OCI-LY1 (cell line): Measurements from ENCODE around the gene PRRG1.
"Not testable (repeated sequence)": the region's sequence is repeated elsewhere in the genome, so short reads cannot be mapped to it uniquely, and the experiment has no call there.

Experiments used
- H2AFZ ChIP-seq: fragments of 200-600 bp; sonication (generic), shearing (Covaris generic); 2 replicates; pipeline ENCODE4 v1.6.0; 2014; ENCODE audit warnings: antibody characterized with exemption, mild to moderate bottlenecking, low read length
- H3F3A ChIP-seq: fragments of 200-600 bp; sonication (generic), shearing (Covaris generic); 2 replicates; pipeline ENCODE4 v1.6.0; 2014; ENCODE audit warnings: mild to moderate bottlenecking, antibody characterized with exemption, low read length, moderate library complexity; ENCODE audit not compliant: insufficient read depth
- H3K27ac ChIP-seq: fragments of 200-600 bp; sonication (generic); 2 replicates; pipeline ENCODE4 v1.5.1; 2014; ENCODE audit warnings: low read length, mixed run types, mild to moderate bottlenecking, low read depth; ENCODE audit not compliant: poor library complexity, severe bottlenecking
- H3K27me3 ChIP-seq: fragments of 200-600 bp; sonication (generic); 2 replicates; pipeline ENCODE4 v1.6.0; 2014; ENCODE audit warnings: antibody characterized with exemption, mild to moderate bottlenecking, low read length, moderate library complexity; ENCODE audit not compliant: insufficient read depth
- H3K36me3 ChIP-seq: fragments of 200-600 bp; sonication (generic); 2 replicates; pipeline ENCODE4 v1.6.1; 2014; ENCODE audit warnings: mild to moderate bottlenecking, antibody characterized with exemption, low read length, moderate library complexity, mixed read lengths; ENCODE audit not compliant: insufficient read depth
- H3K4me1 ChIP-seq: fragments of 200-600 bp; sonication (generic); 2 replicates; pipeline ENCODE4 v1.5.1; 2014; ENCODE audit warnings: mild to moderate bottlenecking, low read length, moderate library complexity; ENCODE audit not compliant: insufficient read depth, severe bottlenecking
- H3K4me2 ChIP-seq: fragments of 200-600 bp; sonication (generic), shearing (Covaris generic); 2 replicates; pipeline ENCODE4 v1.6.1; 2014; ENCODE audit warnings: low read length
- H3K4me3 ChIP-seq: fragments of 200-600 bp; sonication (generic); 2 replicates; pipeline ENCODE4 v1.5.1; 2014; ENCODE audit warnings: low read length, low read depth, mild to moderate bottlenecking, mixed read lengths; ENCODE audit not compliant: poor library complexity, severe bottlenecking
- H3K79me2 ChIP-seq: fragments of 200-600 bp; shearing (Covaris generic); 2 replicates; pipeline ENCODE4 v1.6.1; 2016; ENCODE audit warnings: mixed run types, low read length, mixed read lengths; ENCODE audit not compliant: insufficient read depth
- H3K9ac ChIP-seq: fragments of 200-600 bp; sonication (generic), shearing (Covaris generic); 2 replicates; pipeline ENCODE4 v1.6.1; 2014; ENCODE audit warnings: mild to moderate bottlenecking, low read length, mixed read lengths
- H3K9me2 ChIP-seq: fragments of 200-600 bp; sonication (generic), shearing (Covaris generic); 2 replicates; pipeline ENCODE4 v1.6.1; 2014; ENCODE audit warnings: low read depth, mild to moderate bottlenecking, low read length, mixed read lengths
- H3K9me3 ChIP-seq: fragments of 200-600 bp; shearing (Covaris generic); 2 replicates; pipeline ENCODE4 v1.6.1; 2014; ENCODE audit warnings: low read length, mixed read lengths
- H4K20me1 ChIP-seq: fragments of 200-600 bp; sonication (generic), shearing (Covaris generic); 2 replicates; pipeline ENCODE4 v1.6.0; 2016; ENCODE audit warnings: mild to moderate bottlenecking, low read length; ENCODE audit not compliant: insufficient read depth
- EZH2 ChIP-seq: fragments of 200-600 bp; sonication (generic), shearing (Covaris generic); IDR thresholded peaks from 2 replicates; pipeline ENCODE4 v1.8.0; 2017; ENCODE audit warnings: borderline replicate concordance, mixed run types, mild to moderate bottlenecking, antibody characterized with exemption, low read length, moderate library complexity, mixed read lengths
- TF ChIP-seq, protein P1 (sequence below): fragments of 200-600 bp; sonication (generic), shearing (Covaris generic); IDR thresholded peaks from 2 replicates; pipeline ENCODE4 v1.5.1; 2017; ENCODE audit warnings: mild to moderate bottlenecking, antibody characterized with exemption, low read length, moderate library complexity, mixed read lengths

PRRG1 gene

DNA sequence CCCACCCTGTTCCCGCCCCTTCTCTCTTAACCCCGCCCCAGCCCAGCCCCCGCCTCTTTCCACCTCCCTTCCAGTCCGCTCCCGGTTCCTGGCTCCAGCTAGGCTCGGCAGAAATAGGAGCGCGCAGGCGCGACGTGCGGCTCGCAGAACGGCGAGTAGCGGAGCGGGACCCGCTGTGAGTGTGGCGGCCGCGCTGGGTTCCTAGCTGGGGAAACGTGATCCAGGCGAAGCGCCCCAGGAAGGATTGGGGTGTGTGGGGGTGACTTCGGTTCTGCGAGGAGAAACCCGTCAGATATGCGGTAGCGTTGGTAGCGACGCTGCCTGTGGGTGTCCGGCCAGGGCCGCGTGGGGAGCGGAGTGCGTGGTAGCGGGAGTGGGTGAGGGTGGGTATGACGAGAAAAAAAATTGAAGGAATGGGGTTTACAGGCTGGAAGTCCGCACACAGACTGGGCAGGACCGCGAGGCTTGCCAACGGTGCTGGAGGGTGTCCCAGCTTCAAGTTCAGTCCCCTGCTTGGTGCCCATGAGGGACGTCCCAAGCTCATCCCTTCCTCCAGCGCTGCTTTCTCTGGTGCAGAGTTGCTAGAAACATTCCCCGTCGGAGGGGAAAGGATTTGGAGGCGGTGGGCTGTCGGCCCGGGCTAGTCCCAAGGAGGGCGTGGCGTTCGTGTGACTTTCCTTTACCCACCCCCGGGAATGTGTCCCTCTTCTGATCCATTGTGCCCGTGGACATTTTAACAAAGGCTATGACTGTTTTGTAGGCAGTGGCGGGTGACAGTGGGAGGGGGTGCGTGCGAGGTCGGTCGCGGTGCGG, at the start of gene PRRG1:
Gene PRRG1, plus strand, starts transcription at position 144 of the 813 bp plus-strand sequence. CDS start 56,886 bp downstream, outside the sequence.
- no peak within 1 kb of the TSS for H2AFZ ChIP-seq
- H3K27ac ChIP-seq = no peak within 1 kb of the TSS
- H3K9me3 ChIP-seq = no peaks in the 10 kb centered on the region

GRCh38 chrX:37302569-37302968, 46.6 kb upstream of the PRRG1 start:
- H3K9me3 ChIP-seq = no peaks in the 10 kb centered on the region

More for the DNA sequence above, at the start of gene PRRG1:
- Histone ChIP-seq H3K9me2 (no peaks in the 10 kb centered on the region), H3K27me3 (no peaks in the 10 kb centered on the region), H3K4me3 (no peak within 1 kb of the TSS), H3K79me2 (no peaks in the 10 kb centered on the region), H3K4me1 (no peaks in the 10 kb centered on the region), H3K36me3 (no peaks in the 10 kb centered on the region), H3F3A (no peaks in the 10 kb centered on the region), H4K20me1 (no peaks in the 10 kb centered on the region), H3K9ac (no peak within 1 kb of the TSS), H3K4me2 (no peak within 1 kb of the TSS)
- TF ChIP-seq EZH2 = no peak
- TF ChIP-seq, protein P1, sequence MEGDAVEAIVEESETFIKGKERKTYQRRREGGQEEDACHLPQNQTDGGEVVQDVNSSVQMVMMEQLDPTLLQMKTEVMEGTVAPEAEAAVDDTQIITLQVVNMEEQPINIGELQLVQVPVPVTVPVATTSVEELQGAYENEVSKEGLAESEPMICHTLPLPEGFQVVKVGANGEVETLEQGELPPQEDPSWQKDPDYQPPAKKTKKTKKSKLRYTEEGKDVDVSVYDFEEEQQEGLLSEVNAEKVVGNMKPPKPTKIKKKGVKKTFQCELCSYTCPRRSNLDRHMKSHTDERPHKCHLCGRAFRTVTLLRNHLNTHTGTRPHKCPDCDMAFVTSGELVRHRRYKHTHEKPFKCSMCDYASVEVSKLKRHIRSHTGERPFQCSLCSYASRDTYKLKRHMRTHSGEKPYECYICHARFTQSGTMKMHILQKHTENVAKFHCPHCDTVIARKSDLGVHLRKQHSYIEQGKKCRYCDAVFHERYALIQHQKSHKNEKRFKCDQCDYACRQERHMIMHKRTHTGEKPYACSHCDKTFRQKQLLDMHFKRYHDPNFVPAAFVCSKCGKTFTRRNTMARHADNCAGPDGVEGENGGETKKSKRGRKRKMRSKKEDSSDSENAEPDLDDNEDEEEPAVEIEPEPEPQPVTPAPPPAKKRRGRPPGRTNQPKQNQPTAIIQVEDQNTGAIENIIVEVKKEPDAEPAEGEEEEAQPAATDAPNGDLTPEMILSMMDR = no peak

GRCh38 chrX:37305238-37305637, 43.9 kb upstream of the PRRG1 start:
- H3K4me1 ChIP-seq, H3K4me3 ChIP-seq, H3K27ac ChIP-seq, H3K4me2 ChIP-seq, H3F3A ChIP-seq, H3K9ac ChIP-seq, H3K36me3 ChIP-seq, H3K9me2 ChIP-seq, H2AFZ ChIP-seq, H3K9me3 ChIP-seq, H4K20me1 ChIP-seq, H3K27me3 ChIP-seq, H3K79me2 ChIP-seq: not testable (repeated sequence)

More at GRCh38 chrX:37302569-37302968, 46.6 kb upstream of the PRRG1 start:
- H3F3A ChIP-seq = no peaks in the 10 kb centered on the region
- H4K20me1 ChIP-seq = no peaks in the 10 kb centered on the region
- no peak overlapping the region for H3K27ac ChIP-seq
- no peak overlapping the region for H3K4me2 ChIP-seq
- H3K36me3 ChIP-seq = no peaks in the 10 kb centered on the region
- H3K9ac ChIP-seq = no peak overlapping the region
- no peaks in the 10 kb centered on the region for H3K79me2 ChIP-seq
- H3K27me3 ChIP-seq = no peaks in the 10 kb centered on the region
- no peak overlapping the region for H3K4me3 ChIP-seq
- H2AFZ ChIP-seq = no peak overlapping the region
- H3K4me1 ChIP-seq = no peaks in the 10 kb centered on the region
- H3K9me2 ChIP-seq = no peaks in the 10 kb centered on the region
- TF ChIP-seq, protein P1 = no peak
- no peak for TF ChIP-seq EZH2

DNA sequence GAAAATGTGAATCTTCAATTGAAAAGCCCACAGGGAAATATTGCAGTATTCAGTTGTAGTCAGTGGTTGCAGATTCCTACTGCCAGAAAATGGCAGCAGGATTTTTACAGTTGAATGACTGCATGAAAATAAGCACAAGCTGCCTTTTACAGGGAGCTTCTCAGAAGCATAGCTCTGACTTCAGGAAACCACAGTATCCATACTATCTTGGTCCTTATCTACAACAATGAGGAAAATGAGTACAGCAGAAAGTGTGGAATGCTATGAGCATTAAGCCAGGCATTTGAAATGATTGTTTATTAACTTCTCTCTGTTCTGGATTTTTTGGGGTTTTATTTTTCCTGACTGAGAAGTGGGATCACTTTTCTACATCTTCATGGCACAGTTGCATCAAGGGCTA, 34.6 kb upstream of the PRRG1 start:
- H3K4me1 ChIP-seq = no peaks in the 10 kb centered on the region
- H3K36me3 ChIP-seq = no peaks in the 10 kb centered on the region
- no peak for TF ChIP-seq EZH2
- TF ChIP-seq, protein P1 = no peak
- no peaks in the 10 kb centered on the region for H3K9me3 ChIP-seq
- no peak overlapping the region for H3K4me3 ChIP-seq
- H3K79me2 ChIP-seq = no peaks in the 10 kb centered on the region
- H4K20me1 ChIP-seq = no peaks in the 10 kb centered on the region
- no peaks in the 10 kb centered on the region for H3F3A ChIP-seq
- H3K27me3 ChIP-seq = no peaks in the 10 kb centered on the region
- no peak overlapping the region for H3K9ac ChIP-seq
- H3K27ac ChIP-seq = no peak overlapping the region
- H2AFZ ChIP-seq = no peak overlapping the region
- no peak overlapping the region for H3K4me2 ChIP-seq
- H3K9me2 ChIP-seq = no peaks in the 10 kb centered on the region
